Left ventricle myocardium superior (tissue), 1 donor: ENCODE data around the gene DIPK1C. TPM values are rescaled to one million over a fixed set of nuclear protein-coding genes. Genes with fewer than 3 reads are reported as not detected.

Experiments
- ATAC-seq: fragments of 200-7000 bp; cut with Tn5 transposase; one replicate; pipeline ENCODE4 v1.9.1; 2020; ENCODE audit warnings: mild to moderate bottlenecking, moderate library complexity
- DNase-seq: peaks from one replicate; pipeline ENCODE4 v3.0.0-alpha.2; 2020
- intact Hi-C: fragments of 100-400 bp; cut with micrococcal nuclease; formaldehyde crosslinking; loops from one replicate; pipeline ENCODE4 v1.11.0; 2022
- total RNA-seq: library from RNA; stranded (reverse); fragmentation: NEBNext Ultra II Directional; extraction: Animal tissue kit (Norgen Biotek cat#: 25700); gene quantifications from one replicate; pipeline ENCODE4 v1.2.1, GENCODE V29; 2021
- donor health status: DM: no; HTN: yes; CAD: no; lungs with severe emphysema.

DIPK1C gene
- total RNA-seq, 1 donor from 2014 or later, result 6.3 TPM

GRCh38 chr18:74430806-74431571, 26.1 kb downstream of the DIPK1C start:
- intact Hi-C loops, result no loop called here
- no peak for DNase-seq
- no peak for ATAC-seq

- DNase-seq (no peak), ATAC-seq (no peak)
These were observed 26.9 kb downstream of the DIPK1C start for GRCh38 chr18:74430231-74430630.

DNA sequence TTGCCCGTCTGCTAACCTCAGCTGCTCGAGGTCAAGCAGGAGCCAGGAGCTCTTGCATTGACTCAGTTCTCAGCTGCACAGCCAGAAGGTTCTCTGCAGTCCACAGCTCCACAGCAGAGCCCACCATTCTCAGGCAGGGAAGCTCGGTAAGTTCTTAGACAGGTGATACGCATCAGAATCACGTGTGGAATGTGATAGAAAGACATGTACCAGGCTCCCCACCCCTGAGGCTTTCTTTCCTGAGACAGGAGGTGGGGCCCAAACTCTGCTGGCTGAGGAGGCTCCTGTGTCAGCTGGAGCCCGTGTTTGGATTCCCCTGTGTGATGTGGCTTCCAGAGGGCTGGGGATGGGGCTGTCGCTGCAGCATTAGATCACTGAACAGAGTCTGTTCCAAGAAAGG, 28.0 kb downstream of the DIPK1C start:
- DNase-seq (no peak), ATAC-seq (no peak)
- intact Hi-C loops, result no loop called here

More at GRCh38 chr18:74430231-74430630, 26.9 kb downstream of the DIPK1C start:
- intact Hi-C loops, result no loop called here

DNA sequence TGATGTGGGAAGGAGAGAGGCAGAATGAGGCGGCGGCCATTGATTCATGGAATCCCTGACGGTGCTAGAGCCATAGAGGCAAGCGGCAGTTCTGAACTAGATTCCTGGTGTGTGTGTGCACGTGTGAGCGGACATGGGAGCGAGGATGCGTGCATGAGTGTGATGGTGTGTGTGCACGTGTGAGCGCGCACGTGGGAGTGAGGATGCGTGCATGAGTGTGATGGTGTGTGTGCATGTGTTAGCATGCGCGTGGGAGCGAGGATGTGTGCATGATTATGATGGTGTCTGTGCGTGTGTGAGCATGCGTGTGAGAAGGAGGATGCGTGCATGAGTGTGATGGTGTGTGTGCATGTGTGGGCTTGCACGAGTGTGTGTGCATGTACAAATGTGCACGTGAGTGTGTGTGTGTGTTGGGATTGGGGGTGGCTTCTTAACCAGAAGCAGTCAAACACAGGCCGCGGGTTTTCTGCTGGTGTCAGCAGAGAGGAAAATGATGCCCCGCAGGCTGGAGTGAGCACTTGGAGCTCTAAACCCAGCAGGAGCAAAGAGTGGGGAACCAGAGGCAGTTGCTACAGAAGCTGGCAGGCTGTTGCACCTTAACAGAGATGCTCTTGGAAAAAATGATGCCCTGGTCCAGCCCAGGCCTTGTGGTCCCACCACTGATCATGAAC, 29.5 kb downstream of the DIPK1C start:
- intact Hi-C loops, result no loop called here
- no peak for DNase-seq
- no peak for ATAC-seq

- ATAC-seq (no peak), DNase-seq (no peak)
- intact Hi-C loops, result no loop called here
These were observed 31.2 kb downstream of the DIPK1C start for GRCh38 chr18:74425876-74426275.

GRCh38 chr18:74425161-74425560, 31.9 kb downstream of the DIPK1C start:
- no peak for ATAC-seq

GRCh38 chr18:74422541-74422940, 34.6 kb downstream of the DIPK1C start:
- no peak for DNase-seq
- no peak for ATAC-seq

More at GRCh38 chr18:74425161-74425560, 31.9 kb downstream of the DIPK1C start:
- no peak for DNase-seq
- intact Hi-C loops, result no loop called here

DNA sequence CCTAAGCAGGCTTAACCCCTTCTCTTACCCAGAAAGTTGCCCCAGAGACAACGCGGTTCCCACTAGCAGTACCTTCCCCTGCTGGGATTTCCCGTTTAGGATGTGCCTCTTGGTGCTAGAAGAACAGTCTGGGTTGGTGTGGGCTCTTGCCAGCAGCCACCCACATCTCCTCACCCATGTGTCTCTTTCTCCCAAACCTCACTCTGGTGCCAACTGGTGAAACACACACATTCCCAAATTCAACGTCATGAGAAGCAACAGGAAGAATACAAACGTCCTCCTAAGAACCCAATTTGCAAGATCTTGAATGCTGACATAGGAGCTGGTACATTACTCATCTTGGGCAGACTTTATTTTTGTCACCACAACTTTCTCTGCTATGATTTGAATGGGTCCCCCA, 36.2 kb downstream of the DIPK1C start:
- ATAC-seq (no peak), DNase-seq (no peak)
- intact Hi-C loops, result no loop called here

More at GRCh38 chr18:74422541-74422940, 34.6 kb downstream of the DIPK1C start:
- intact Hi-C loops, result no loop called here

DNA sequence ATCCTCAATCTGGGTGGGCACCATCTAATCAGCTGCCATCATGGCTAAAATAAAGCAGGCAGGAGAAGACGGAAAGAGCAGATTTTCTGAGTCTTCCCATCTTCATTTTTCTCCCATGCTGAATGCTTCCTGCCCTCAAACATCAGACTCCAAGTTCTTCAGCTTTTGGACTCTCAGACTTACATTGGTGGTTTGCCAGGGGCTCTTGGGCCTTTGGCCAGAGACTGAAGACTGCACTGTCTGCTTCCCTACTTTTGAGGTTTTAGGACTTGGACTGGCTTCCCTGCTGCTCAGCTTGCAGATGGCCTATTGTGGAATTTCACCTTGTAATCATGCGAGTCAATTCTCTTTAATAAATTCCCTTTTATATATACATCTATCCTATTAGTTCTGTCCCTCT, 36.6 kb downstream of the DIPK1C start:
- peak; percentile 60 for DNase-seq
- intact Hi-C loops, result no loop called here
- peak; percentile 25 for ATAC-seq

DNA sequence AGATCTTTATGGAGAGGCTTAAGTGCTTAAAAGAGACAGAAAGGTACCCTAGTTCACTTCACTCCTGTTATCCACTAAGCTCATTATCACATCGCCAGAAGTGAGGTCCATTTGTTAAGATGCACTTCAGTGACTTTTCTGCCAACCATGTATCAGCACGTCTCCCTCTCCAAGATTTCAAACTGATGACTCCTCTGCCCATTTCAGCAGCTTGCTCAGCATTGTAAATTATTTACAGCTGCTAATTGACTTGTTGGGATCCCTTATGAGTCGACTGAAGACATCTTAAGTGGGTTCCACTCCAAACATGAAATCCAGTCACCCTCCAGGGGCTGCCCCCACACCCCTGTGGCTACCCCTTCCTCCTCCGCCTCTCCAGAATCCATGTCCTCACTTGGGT, 37.3 kb downstream of the DIPK1C start:
- ATAC-seq (no peak), DNase-seq (no peak)
- intact Hi-C loops, result no loop called here

GRCh38 chr18:74418023-74418422, 39.1 kb downstream of the DIPK1C start:
- no peak for DNase-seq
- no peak for ATAC-seq
- intact Hi-C loops, result no loop called here

DNA sequence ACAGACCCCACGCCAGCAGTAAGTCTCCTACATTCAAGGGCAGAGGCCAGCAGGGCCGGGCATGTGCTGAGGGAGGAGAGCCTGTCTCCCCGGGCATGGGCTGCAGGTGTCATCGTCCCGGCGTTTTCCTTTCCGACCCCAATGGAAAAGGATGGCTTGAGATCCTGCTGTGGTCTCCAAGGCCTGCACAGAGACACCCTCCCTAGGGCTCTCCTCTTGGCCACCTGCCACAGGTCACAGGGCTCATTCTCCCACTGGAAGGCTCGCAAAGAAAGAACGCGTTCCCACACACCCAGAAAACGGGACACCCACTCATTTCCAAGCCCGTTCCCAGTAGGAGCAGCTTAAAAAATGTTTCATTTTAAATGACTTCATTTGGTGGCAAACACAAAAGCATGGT, 41.0 kb downstream of the DIPK1C start:
- peak; percentile 42 for ATAC-seq
- DNase-seq, result peak; percentile 46
- intact Hi-C loops, result no loop called here

DNA sequence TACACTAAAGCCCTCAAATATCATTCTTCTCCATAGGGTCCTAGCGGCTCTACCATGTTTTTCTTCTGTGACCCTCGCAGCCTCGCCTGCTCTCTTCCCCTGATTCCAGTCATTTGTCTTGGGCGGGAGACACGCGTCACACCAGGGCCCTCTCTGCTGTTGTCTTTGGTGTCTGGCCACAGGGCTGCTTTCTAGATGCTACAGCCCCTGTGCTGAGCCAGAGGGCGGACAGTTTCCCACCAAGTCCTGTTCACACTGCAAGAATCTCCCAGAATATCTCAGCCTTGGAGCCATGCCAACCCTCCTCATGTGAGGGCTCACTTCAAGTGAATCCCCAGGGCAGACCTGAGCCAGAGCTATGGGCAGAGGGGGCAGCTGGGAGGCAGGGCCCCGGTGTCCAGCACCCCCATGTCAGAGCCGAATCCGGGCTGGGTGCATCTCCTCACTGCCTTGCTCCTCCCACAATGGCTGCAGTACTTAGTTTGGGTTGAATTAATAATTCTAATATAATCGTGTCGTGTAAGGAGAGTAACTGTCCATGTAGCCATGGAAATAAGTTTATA, 42.1 kb downstream of the DIPK1C start:
- intact Hi-C loops, result no loop called here
- DNase-seq (no peak), ATAC-seq (peak; percentile 62)

- ATAC-seq (no peak), DNase-seq (no peak)
- intact Hi-C loops, result no loop called here
These were observed 43.3 kb downstream of the DIPK1C start for GRCh38 chr18:74413836-74414235.

GRCh38 chr18:74412116-74412880, 44.8 kb downstream of the DIPK1C start:
- intact Hi-C loops, result no loop called here
- DNase-seq, result no peak
- no peak for ATAC-seq

- DNase-seq (no peak), ATAC-seq (no peak)
- intact Hi-C loops, result no loop called here
These were observed 45.6 kb downstream of the DIPK1C start for GRCh38 chr18:74411475-74411874.

- ATAC-seq (no peak), DNase-seq (no peak)
- intact Hi-C loops, result no loop called here
These were observed 46.6 kb downstream of the DIPK1C start for GRCh38 chr18:74410441-74410992.

DNA sequence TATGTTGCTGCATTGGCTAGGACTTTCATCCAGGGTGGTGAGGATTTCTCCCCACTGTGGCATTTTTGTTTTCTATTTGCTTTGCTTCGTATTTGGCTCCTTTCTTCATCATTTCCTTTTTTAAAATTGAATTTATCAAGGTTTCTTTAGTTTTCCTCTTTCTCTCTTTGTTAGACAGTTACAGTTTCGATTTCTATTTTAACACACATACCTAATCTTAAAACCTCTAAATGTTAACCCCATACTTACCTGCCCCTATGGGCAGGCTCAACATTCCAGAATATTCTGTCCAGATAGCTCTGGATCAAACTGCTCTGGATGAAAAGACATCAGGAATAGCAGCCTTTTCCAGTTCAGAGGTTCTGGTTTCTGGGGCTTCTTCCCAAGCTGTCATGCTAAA, 49.2 kb downstream of the DIPK1C start:
- no peak for ATAC-seq
- intact Hi-C loops, result no loop called here

GRCh38 chr18:74402806-74403433, 54.2 kb downstream of the DIPK1C start:
- ATAC-seq, result peak; percentile 21
- intact Hi-C loops, result no loop called here
- no peak for DNase-seq

More for the DNA sequence above, 49.2 kb downstream of the DIPK1C start:
- no peak for DNase-seq
